ENCODE measurements around the gene OR8G1. TPM values are rescaled to one million over a fixed set of nuclear protein-coding genes. Genes with fewer than 3 reads are reported as not detected.

OR8G1 gene
- total RNA-seq, 1 experiment from 2014 or later: not detected

DNA sequence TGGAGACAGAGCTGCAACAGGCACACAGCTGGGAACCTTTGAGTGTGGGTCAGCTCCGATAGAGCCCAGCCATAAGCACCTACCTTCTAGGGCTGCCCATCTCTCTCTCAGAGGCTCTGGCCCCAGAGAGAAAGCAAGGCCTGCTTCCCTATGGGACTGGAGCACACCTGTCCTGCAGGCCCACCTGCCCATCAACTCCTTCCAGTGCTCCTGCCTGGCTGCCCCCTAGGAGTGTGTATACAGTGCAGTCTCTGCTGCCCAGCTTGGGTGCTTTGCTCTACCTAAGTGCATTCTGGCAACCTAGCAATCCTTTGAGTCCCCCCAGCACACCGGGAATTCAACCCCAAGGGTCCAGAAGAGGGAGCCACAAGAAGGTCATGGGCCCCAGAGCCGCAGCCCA, 36.3 kb downstream of the OR8G1 start:
- Histone ChIP-seq H4K8ac (replicated peaks; ENCODE audit: insufficient read length, low read depth, low read length) (no peak overlapping the region), H3K79me1 (ENCODE audit: insufficient read depth, low read depth, low read length, poor library complexity, severe bottlenecking) (no peaks in the 10 kb centered on the region), H4K20me1 (ENCODE audit: control insufficient read depth, insufficient read depth, insufficient read length) (no peaks in the 10 kb centered on the region), H3K4ac (ENCODE audit: low read depth, low read length) (no peak overlapping the region), H4K5ac (ENCODE audit: insufficient read length, low read depth, low read length) (no peak overlapping the region), H2BK15ac (ENCODE audit: low read depth, low read length) (no peak overlapping the region), H3K56ac (ENCODE audit: insufficient read length, low read depth, low read length) (no peak overlapping the region), H3K4me1 (ENCODE audit: insufficient read depth, low read length) (peaks cover 3% of the 10 kb centered on the region; the same call in 1 of the 2 replicates), H3K9ac (ENCODE audit: extremely low read depth, insufficient read length, low read length) (no peak overlapping the region), H2BK5ac (ENCODE audit: insufficient read length, low read length) (no peak overlapping the region), H3K4me2 (ENCODE audit: insufficient read depth, insufficient read length, low read length) (no peak overlapping the region), H3T11ph (ENCODE audit: low read length) (no peak overlapping the region), H3K14ac (ENCODE audit: insufficient read depth, low read length) (no peak overlapping the region), H3K23me2 (ENCODE audit: insufficient read length, low read depth, low read length, poor library complexity, severe bottlenecking) (no peaks in the 10 kb centered on the region), H2AK5ac (ENCODE audit: insufficient read length, low read length) (no peak overlapping the region), H4K91ac (ENCODE audit: insufficient read length, low read depth, low read length) (no peak overlapping the region), H2BK120ac (ENCODE audit: low read depth, low read length, poor library complexity, severe bottlenecking) (no peak overlapping the region), H2AFZ (ENCODE audit: low read length) (no peak overlapping the region), H3K18ac (ENCODE audit: insufficient read length, low read depth, low read length) (no peak overlapping the region), H3K23ac (ENCODE audit: insufficient read length, low read depth, low read length) (no peak overlapping the region), H3K9me3 (ENCODE audit: control insufficient read depth, low read depth, low read length) (no peaks in the 10 kb centered on the region), H2BK20ac (ENCODE audit: low read depth, low read length, poor library complexity, severe bottlenecking) (no peak overlapping the region), H2BK12ac (ENCODE audit: insufficient read length, low read depth, low read length) (no peak overlapping the region), H3K27me3 (ENCODE audit: insufficient read depth, low read length) (no peaks in the 10 kb centered on the region), H3K27ac (ENCODE audit: insufficient read length, low read depth, low read length) (no peak overlapping the region), H3K79me2 (ENCODE audit: insufficient read depth, low read length) (no peaks in the 10 kb centered on the region)
- WGBS (ENCODE audit: extremely low coverage, insufficient read length, low lambda C conversion rate): no CpG with 5 or more reads among the region's 3 CpGs
- Mint-ChIP-seq H3K4me3 (no peak overlapping the region), H3K9me3 (peaks cover 11 to 12% of the 10 kb centered on the region in 2 experiments; a peak in 3 of 5 replicates), H3K36me3 (ENCODE audit: insufficient read depth in 1 of 3, low read depth in 3 of 3) (peaks cover 0 to 9% (median 0%) of the 10 kb centered on the region in 3 experiments; a peak in 5 of 7 replicates), H3K27me3 (ENCODE audit: low read depth) (no peaks in the 10 kb centered on the region; the same call in 1 of the 2 replicates), H3K27ac (no peak overlapping the region), H3K4me1 (peaks cover 17 to 19% of the 10 kb centered on the region in 2 experiments)
- DNase-seq: peak; percentile 32
- TF ChIP-seq, protein P1, sequence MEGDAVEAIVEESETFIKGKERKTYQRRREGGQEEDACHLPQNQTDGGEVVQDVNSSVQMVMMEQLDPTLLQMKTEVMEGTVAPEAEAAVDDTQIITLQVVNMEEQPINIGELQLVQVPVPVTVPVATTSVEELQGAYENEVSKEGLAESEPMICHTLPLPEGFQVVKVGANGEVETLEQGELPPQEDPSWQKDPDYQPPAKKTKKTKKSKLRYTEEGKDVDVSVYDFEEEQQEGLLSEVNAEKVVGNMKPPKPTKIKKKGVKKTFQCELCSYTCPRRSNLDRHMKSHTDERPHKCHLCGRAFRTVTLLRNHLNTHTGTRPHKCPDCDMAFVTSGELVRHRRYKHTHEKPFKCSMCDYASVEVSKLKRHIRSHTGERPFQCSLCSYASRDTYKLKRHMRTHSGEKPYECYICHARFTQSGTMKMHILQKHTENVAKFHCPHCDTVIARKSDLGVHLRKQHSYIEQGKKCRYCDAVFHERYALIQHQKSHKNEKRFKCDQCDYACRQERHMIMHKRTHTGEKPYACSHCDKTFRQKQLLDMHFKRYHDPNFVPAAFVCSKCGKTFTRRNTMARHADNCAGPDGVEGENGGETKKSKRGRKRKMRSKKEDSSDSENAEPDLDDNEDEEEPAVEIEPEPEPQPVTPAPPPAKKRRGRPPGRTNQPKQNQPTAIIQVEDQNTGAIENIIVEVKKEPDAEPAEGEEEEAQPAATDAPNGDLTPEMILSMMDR (conservative IDR thresholded peaks at IDR 0.05): no peak
